IMR-90 (cell line): ENCODE data around the gene SLC35E3. TPM values are rescaled to one million over a fixed set of nuclear protein-coding genes. Genes with fewer than 3 reads are reported as not detected.

Source experiments
- ATAC-seq: fragments of 200-7000 bp; cut with Tn5 transposase; 2 replicates; pipeline ENCODE4 v1.9.1; 2020; ENCODE audit warnings: low read depth, mild to moderate bottlenecking, moderate library complexity
- BruUV-seq: library from RNA; stranded (reverse); fragments of 400-500 nt; replicated peaks from 2 replicates; lab custom pipeline; 2021; lab: Mats Ljungman, UMichigan
- CTCF ChIA-PET: fragments of 300-600 bp; formaldehyde crosslinking; extraction: SDS; loops from one replicate; lab custom pipeline; 2021; ENCODE audit warnings: antibody characterized with exemption; lab: Yijun Ruan, JAX
- POLR2A ChIA-PET: fragments of 300-600 bp; sonication (Branson Sonifier 250); formaldehyde crosslinking; loops from one replicate; lab custom pipeline; 2022; ENCODE audit warnings: antibody characterized with exemption; ENCODE audit not compliant: unreplicated experiment; lab: Charles Lee
- DNase-seq: peaks from one replicate; pipeline ENCODE4 v3.0.0; 2013
- H2AFZ ChIP-seq: replicated peaks from 2 replicates; pipeline ENCODE3; 2013; ENCODE audit warnings: low read length, mild to moderate bottlenecking; ENCODE audit not compliant: poor library complexity
- H2AK5ac ChIP-seq: 2 replicates; pipeline ENCODE4 v1.6.1; 2013; ENCODE audit warnings: low read depth, low read length, inconsistent platforms
- H2AK9ac ChIP-seq: replicated peaks from 2 replicates; pipeline ENCODE3; 2013; ENCODE audit warnings: mild to moderate bottlenecking, low read depth, low read length, moderate library complexity; ENCODE audit not compliant: poor library complexity
- H2BK120ac ChIP-seq: 2 replicates; pipeline ENCODE4 v1.6.1; 2013; ENCODE audit warnings: low read depth, low read length, inconsistent platforms
- H2BK15ac ChIP-seq: 3 replicates; pipeline ENCODE4 v1.6.1; 2013; ENCODE audit warnings: low read depth, low read length, inconsistent platforms
- H2BK20ac ChIP-seq: 2 replicates; pipeline ENCODE4 v1.6.1; 2013; ENCODE audit warnings: low read depth, mild to moderate bottlenecking, inconsistent platforms, low read length, moderate library complexity
- H2BK5ac ChIP-seq: 2 replicates; pipeline ENCODE4 v1.6.1; 2013; ENCODE audit warnings: mild to moderate bottlenecking, low read depth, low read length, inconsistent platforms; ENCODE audit not compliant: poor library complexity, severe bottlenecking
- H3K14ac ChIP-seq: replicated peaks from 2 replicates; pipeline ENCODE4 v1.6.1; 2013; ENCODE audit warnings: low read depth, low read length, inconsistent platforms
- H3K18ac ChIP-seq: 2 replicates; pipeline ENCODE4 v1.6.1; 2013; ENCODE audit warnings: low read depth, low read length, control low read depth
- H3K23ac ChIP-seq: 2 replicates; pipeline ENCODE4 v1.6.1; 2013; ENCODE audit warnings: low read depth, low read length, inconsistent platforms
- H3K27ac ChIP-seq: 2 replicates; pipeline ENCODE4 v1.5.1; 2013; ENCODE audit warnings: mild to moderate bottlenecking, control low read depth, low read length; ENCODE audit not compliant: insufficient read depth
- H3K27me3 ChIP-seq: 2 replicates; pipeline ENCODE4 v1.6.1; 2013; ENCODE audit warnings: low read length; ENCODE audit not compliant: control insufficient read depth, insufficient read depth
- H3K36me3 ChIP-seq: 2 replicates; pipeline ENCODE4 v1.6.1; 2013; ENCODE audit warnings: low read length, mixed read lengths; ENCODE audit not compliant: control insufficient read depth, insufficient read depth
- H3K4ac ChIP-seq: 2 replicates; pipeline ENCODE4 v1.6.1; 2013; ENCODE audit warnings: low read depth, low read length, inconsistent platforms
- H3K4me1 ChIP-seq: 2 replicates; pipeline ENCODE4 v1.6.1; 2013; ENCODE audit warnings: low read length, mixed read lengths; ENCODE audit not compliant: control insufficient read depth, insufficient read depth
- H3K4me2 ChIP-seq: 2 replicates; pipeline ENCODE4 v1.6.1; 2013; ENCODE audit warnings: low read depth, mild to moderate bottlenecking, control low read depth, low read length, moderate library complexity
- H3K4me3 ChIP-seq: 2 replicates; pipeline ENCODE4 v1.5.1; 2013; ENCODE audit warnings: low read depth, mild to moderate bottlenecking, control low read depth, low read length, moderate library complexity; ENCODE audit not compliant: insufficient read depth
- H3K56ac ChIP-seq: 2 replicates; pipeline ENCODE4 v1.6.1; 2013; ENCODE audit warnings: low read length, inconsistent platforms; ENCODE audit not compliant: insufficient read depth; ENCODE audit errors: extremely low read depth
- H3K79me1 ChIP-seq, 2 experiments: 2 replicates each; pipeline ENCODE4 v1.6.1; 2013; ENCODE audit warnings: low read length in 2 of 2, inconsistent platforms in 1 of 2, low read depth in 1 of 2
- H3K9ac ChIP-seq: 2 replicates; pipeline ENCODE4 v1.6.1; 2013; ENCODE audit warnings: low read depth, low read length, control low read depth
- H3K9me1 ChIP-seq: 2 replicates; pipeline ENCODE4 v1.6.1; 2013; ENCODE audit warnings: low read length, inconsistent platforms; ENCODE audit not compliant: insufficient read depth
- H3K9me3 ChIP-seq: 2 replicates; pipeline ENCODE4 v1.6.1; 2013; ENCODE audit warnings: low read length; ENCODE audit not compliant: control insufficient read depth, insufficient read depth
- H4K20me1 ChIP-seq: 2 replicates; pipeline ENCODE4 v1.6.1; 2013; ENCODE audit warnings: low read length, inconsistent platforms; ENCODE audit not compliant: insufficient read depth
- H4K5ac ChIP-seq: 2 replicates; pipeline ENCODE4 v1.6.1; 2013; ENCODE audit warnings: mild to moderate bottlenecking, low read depth, low read length, control low read depth
- H4K8ac ChIP-seq, 2 experiments: 2 replicates each; pipeline ENCODE4 v1.6.1; 2013; ENCODE audit warnings: low read depth in 2 of 2, low read length in 2 of 2, control low read depth in 1 of 2, inconsistent platforms in 1 of 2
- H4K91ac ChIP-seq: 2 replicates; pipeline ENCODE4 v1.6.1; 2013; ENCODE audit warnings: low read depth, low read length, inconsistent platforms; ENCODE audit not compliant: insufficient read depth
- BHLHE40 ChIP-seq: fragments of 150-350 bp; IDR thresholded peaks from 2 replicates; pipeline ENCODE4 v1.6.1; 2016; ENCODE audit warnings: mild to moderate bottlenecking, low read depth, low read length
- CEBPB ChIP-seq: IDR thresholded peaks from 2 replicates; pipeline ENCODE4 v1.6.1; 2012; ENCODE audit warnings: low read depth, low read length, improper control_type of control experiment
- FOS ChIP-seq: fragments of 150-350 bp; IDR thresholded peaks from 2 replicates; pipeline ENCODE4 v1.6.1; 2016; ENCODE audit warnings: low read depth, low read length
- MAFK ChIP-seq: IDR thresholded peaks from 2 replicates; pipeline ENCODE4 v1.6.1; 2012; ENCODE audit warnings: low read depth, low read length, improper control_type of control experiment
- MAZ ChIP-seq: IDR thresholded peaks from 2 replicates; pipeline ENCODE4 v1.6.1; 2012; ENCODE audit warnings: low read depth, mild to moderate bottlenecking, low read length, improper control_type of control experiment, moderate library complexity, borderline replicate concordance
- MXI1 ChIP-seq: IDR thresholded peaks from 2 replicates; pipeline ENCODE4 v1.6.1; 2012; ENCODE audit warnings: low read depth, mild to moderate bottlenecking, low read length, moderate library complexity, borderline replicate concordance
- POLR2A ChIP-seq: IDR thresholded peaks from 2 replicates; pipeline ENCODE4 v1.6.1; 2012; ENCODE audit warnings: mild to moderate bottlenecking, low read depth, low read length
- RAD21 ChIP-seq: IDR thresholded peaks from 2 replicates; pipeline ENCODE4 v1.6.1; 2012; ENCODE audit warnings: low read length, improper control_type of control experiment
- RFX5 ChIP-seq: IDR thresholded peaks from 2 replicates; pipeline ENCODE4 v1.8.0; 2012; ENCODE audit warnings: low read depth, mild to moderate bottlenecking, low read length, moderate library complexity
- SMC3 ChIP-seq: fragments of 150-350 bp; IDR thresholded peaks from 2 replicates; pipeline ENCODE4 v1.6.1; 2016; ENCODE audit warnings: low read depth, mild to moderate bottlenecking, antibody characterized with exemption, low read length, moderate library complexity
- WGBS, 2 experiments: methylation state at CpG; one replicate each; pipeline versions ENCODE4 v1.1.5 to v1.1.7; 2013; ENCODE audit warnings: missing lambda C conversion rate in 2 of 2; ENCODE audit not compliant: insufficient read length in 1 of 2; ENCODE audit errors: extremely low coverage in 2 of 2; 5-methylcytosine and 5-hydroxymethylcytosine counted together
- dilution Hi-C: fragments of 300-500 bp; cut with HindIII; formaldehyde crosslinking; loops from one replicate; pipeline ENCODE4 v1.14.3; 2018; ENCODE audit warnings: low sequenced_read_pairs; ENCODE audit not compliant: unreplicated experiment
- in situ Hi-C: fragments of 300-500 bp; cut with MboI; formaldehyde crosslinking; loops from 3 replicates; pipeline ENCODE4 v1.14.3; 2019; ENCODE audit warnings: low sequenced_read_pairs, inconsistent platforms, mixed read lengths
- intact Hi-C: fragments of 100-400 bp; cut with micrococcal nuclease; formaldehyde crosslinking; loops from 2 replicates; pipeline ENCODE4 v1.10.0; 2022
- polyA plus RNA-seq, 3 experiments: library from polyadenylated mRNA; depleted of rRNA; stranded (reverse); fragments of >200 nt; gene quantifications; 2 replicates each; pipeline ENCODE4 v1.2.3, GENCODE V29; 2012; ENCODE audit warnings: low replicate concordance in 1 of 3
- total RNA-seq: library from RNA; depleted of rRNA; stranded (reverse); fragments of >200 nt; gene quantifications from 2 replicates; pipeline ENCODE4 v1.2.3, GENCODE V29; 2012
- TF ChIP-seq, protein P1 (sequence below): fragments of 150-350 bp; IDR thresholded peaks from 2 replicates; pipeline ENCODE4 v1.6.1; 2016; ENCODE audit warnings: low read depth, mild to moderate bottlenecking, low read length, moderate library complexity, borderline replicate concordance
- TF ChIP-seq, protein P2 (sequence below): fragments of 150-350 bp; IDR thresholded peaks from 2 replicates; pipeline ENCODE4 v1.6.1; 2017; ENCODE audit warnings: mild to moderate bottlenecking, antibody characterized with exemption, low read length, low read depth

SLC35E3 gene
- total and polyA plus RNA-seq, 2 of the 4 experiments (the other 2 are of a cell fraction), result 3.6 to 5.1 TPM

DNA sequence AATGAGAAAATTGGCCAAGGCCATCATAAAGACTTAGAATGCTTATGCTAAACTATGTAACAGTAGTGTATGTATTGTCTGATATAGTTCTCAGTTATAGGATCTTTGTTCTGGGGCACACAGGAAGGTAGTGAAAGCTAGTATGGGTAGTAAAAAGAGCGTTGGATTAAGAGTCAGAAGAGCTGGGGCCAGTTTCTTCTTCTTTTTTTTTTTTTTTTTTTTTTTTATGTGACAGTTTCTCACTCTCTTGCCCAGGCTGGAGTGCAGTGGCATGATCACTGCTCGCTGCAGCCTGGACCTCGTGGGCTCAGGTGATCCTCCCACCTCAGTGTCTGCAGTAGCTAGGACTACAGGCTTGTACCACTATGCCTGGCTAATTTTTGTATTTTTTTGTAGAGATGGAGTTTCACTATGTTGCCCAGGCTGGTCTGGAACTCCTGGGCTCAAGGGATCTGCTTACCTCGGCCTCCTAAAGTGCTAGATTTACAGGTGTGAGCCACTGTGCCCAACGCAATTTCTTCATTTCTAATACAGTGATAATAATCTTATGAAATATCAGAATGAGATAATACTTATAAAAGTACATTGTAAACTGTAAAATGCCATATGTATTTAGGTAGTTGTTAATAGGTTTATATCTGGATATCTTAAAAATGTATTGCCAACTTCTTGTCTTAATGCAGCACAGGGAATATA lies 69.4 kb downstream of the SLC35E3 start:
- in situ Hi-C loops, result no loop called here
- H4K8ac ChIP-seq, result no peak overlapping the region
- H3K56ac ChIP-seq, result no peak overlapping the region
- peaks cover 2% of the 10 kb centered on the region; the same call in 1 of the 2 replicates for H3K4me1 ChIP-seq
- H3K27ac ChIP-seq, result no peak overlapping the region
- WGBS, 2 experiments, result no CpG with 5 or more reads among the region's 5 CpGs
- no peak overlapping the region for H2BK5ac ChIP-seq
- no peak overlapping the region for H3K18ac ChIP-seq
- ChIA-PET CTCF (interaction anchor here (0.6 to 0.7 kb wide), 2 partner anchors 373 to 467 kb away, joined by 4 to 6 read pairs; no protein-coding TSS in a partner anchor), POLR2A (interaction anchor here (0.6 kb wide), 2 partner anchors 194 to 443 kb away, joined by 3 to 4 read pairs; no protein-coding TSS in a partner anchor)
- no peaks in the 10 kb centered on the region for H3K9me1 ChIP-seq
- H2BK15ac ChIP-seq, result no peak overlapping the region
- no peak overlapping the region for H3K4ac ChIP-seq
- H4K20me1 ChIP-seq, result peaks cover 59% of the 10 kb centered on the region
- TF ChIP-seq, protein P1, sequence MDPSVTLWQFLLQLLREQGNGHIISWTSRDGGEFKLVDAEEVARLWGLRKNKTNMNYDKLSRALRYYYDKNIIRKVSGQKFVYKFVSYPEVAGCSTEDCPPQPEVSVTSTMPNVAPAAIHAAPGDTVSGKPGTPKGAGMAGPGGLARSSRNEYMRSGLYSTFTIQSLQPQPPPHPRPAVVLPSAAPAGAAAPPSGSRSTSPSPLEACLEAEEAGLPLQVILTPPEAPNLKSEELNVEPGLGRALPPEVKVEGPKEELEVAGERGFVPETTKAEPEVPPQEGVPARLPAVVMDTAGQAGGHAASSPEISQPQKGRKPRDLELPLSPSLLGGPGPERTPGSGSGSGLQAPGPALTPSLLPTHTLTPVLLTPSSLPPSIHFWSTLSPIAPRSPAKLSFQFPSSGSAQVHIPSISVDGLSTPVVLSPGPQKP, result no peak
- no peak for TF ChIP-seq CEBPB
- TF ChIP-seq, protein P2, sequence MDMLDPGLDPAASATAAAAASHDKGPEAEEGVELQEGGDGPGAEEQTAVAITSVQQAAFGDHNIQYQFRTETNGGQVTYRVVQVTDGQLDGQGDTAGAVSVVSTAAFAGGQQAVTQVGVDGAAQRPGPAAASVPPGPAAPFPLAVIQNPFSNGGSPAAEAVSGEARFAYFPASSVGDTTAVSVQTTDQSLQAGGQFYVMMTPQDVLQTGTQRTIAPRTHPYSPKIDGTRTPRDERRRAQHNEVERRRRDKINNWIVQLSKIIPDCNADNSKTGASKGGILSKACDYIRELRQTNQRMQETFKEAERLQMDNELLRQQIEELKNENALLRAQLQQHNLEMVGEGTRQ, result no peak
- no peak for TF ChIP-seq FOS
- TF ChIP-seq MXI1, result no peak
- no peak for TF ChIP-seq RAD21
- no peak for TF ChIP-seq RFX5
- TF ChIP-seq SMC3, result no peak
- no peak for TF ChIP-seq MAFK
- TF ChIP-seq MAZ, result no peak
- no peak for TF ChIP-seq POLR2A
- no peak for TF ChIP-seq BHLHE40
- intact Hi-C loops, result no loop called here
- H3K79me1 ChIP-seq, result peaks cover 25 to 27% of the 10 kb centered on the region in 2 experiments
- no peak overlapping the region for H4K5ac ChIP-seq
- no peak overlapping the region for H2AFZ ChIP-seq
- peaks cover 59% of the 10 kb centered on the region for H3K36me3 ChIP-seq
- no peak for DNase-seq
- no peak overlapping the region for H4K91ac ChIP-seq
- no peak overlapping the region for H2BK20ac ChIP-seq
- H3K14ac ChIP-seq, result no peak overlapping the region
- no peaks in the 10 kb centered on the region for H3K27me3 ChIP-seq
- H3K4me3 ChIP-seq, result no peak overlapping the region
- ATAC-seq, result no peak
- no peak overlapping the region for H3K9ac ChIP-seq
- H2BK120ac ChIP-seq, result no peak overlapping the region
- H3K4me2 ChIP-seq, result peak overlapping the region; percentile 55; the same call in 1 of the 2 replicates
- H2AK5ac ChIP-seq, result no peak overlapping the region
- BruUV-seq, result no TSS peak
- no peak overlapping the region for H3K23ac ChIP-seq
- H2AK9ac ChIP-seq, result no peak overlapping the region
- dilution Hi-C loops, result no loop called here
- H3K9me3 ChIP-seq, result no peaks in the 10 kb centered on the region
